ENCODE results near the gene CCDC70.

GRCh38 chr13:51844862-51845573, 16.8 kb upstream of the CCDC70 start, which contains the start of gene TMEM272:
- TF ChIP-seq CTCF (IDR thresholded peaks at IDR 0.05) (peak; percentile 55 to 91 (median 74)), POLR2A (IDR thresholded peaks at IDR 0.05) (no peak), POLR2AphosphoS5 (IDR thresholded peaks at IDR 0.05) (no peak), EP300 (IDR thresholded peaks at IDR 0.05) (no peak)
